Erythroblast (primary cell): Measurements from ENCODE around the gene BICD2.

ENCODE experiments used
- GATA1 ChIP-seq: IDR thresholded peaks from 2 replicates; pipeline ENCODE4 v1.6.1; 2011; ENCODE audit warnings: low read depth, mild to moderate bottlenecking, control low read depth, low read length, moderate library complexity
- POLR2A ChIP-seq: IDR thresholded peaks from 2 replicates; pipeline ENCODE4 v1.6.1; 2011; ENCODE audit warnings: mild to moderate bottlenecking, low read length

DNA sequence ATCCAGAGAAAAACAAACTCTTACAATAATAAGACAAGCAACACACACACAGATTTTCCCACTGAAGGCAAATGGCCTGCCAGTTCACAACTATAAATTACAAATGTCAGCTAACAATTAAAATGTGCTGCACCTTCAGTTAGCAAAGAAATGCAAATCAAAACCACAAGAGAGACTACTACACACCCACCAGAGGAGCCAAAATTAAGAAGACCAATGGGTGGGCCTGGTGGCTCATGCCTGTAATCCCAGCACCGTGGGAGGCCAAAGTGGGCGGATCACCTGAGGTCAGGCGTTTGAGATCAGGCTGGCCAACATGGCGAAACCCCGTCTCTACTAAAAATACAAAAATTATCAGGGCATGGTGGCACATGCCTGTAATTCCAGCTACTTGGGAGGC, 79.6 kb downstream of the BICD2 start:
- no peak for TF ChIP-seq POLR2A
- no peak for TF ChIP-seq GATA1
